Kidney (tissue), 14 donors: ENCODE results near the gene DDX46. TPM values are rescaled to one million over a fixed set of nuclear protein-coding genes. Genes with fewer than 3 reads are reported as not detected.

Experiments
- DNase-seq, 5 donors: peaks; one replicate each; pipeline ENCODE4 v3.0.0-alpha.2; 2013 to 2020
- FAIRE-seq: peaks from 2 replicates; lab custom pipeline; 2012; peaks lifted over from hg19 to GRCh38; lab: Jason Lieb, UNC
- H3K27ac ChIP-seq, 2 donors: one replicate each; pipeline ENCODE4 v1.7.0; 2013; ENCODE audit warnings: low read depth in 2 of 2, low read length in 2 of 2, inconsistent platforms in 1 of 2
- H3K27me3 ChIP-seq: one replicate; pipeline ENCODE4 v1.7.1; 2013; ENCODE audit warnings: low read length, inconsistent platforms; ENCODE audit not compliant: control insufficient read depth, insufficient read depth
- H3K36me3 ChIP-seq, 3 donors: one replicate each; pipeline versions ENCODE4 v1.7.0 to v1.7.1; 2013; ENCODE audit warnings: low read length in 3 of 3, control low read depth in 1 of 3, inconsistent platforms in 1 of 3; ENCODE audit not compliant: insufficient read depth in 3 of 3, control insufficient read depth in 2 of 3
- H3K4me1 ChIP-seq, 3 donors: one replicate each; pipeline versions ENCODE4 v1.7.0 to v1.7.1; 2013; ENCODE audit warnings: low read length in 3 of 3, inconsistent platforms in 1 of 3, low read depth in 1 of 3; ENCODE audit not compliant: control insufficient read depth in 2 of 3, insufficient read depth in 2 of 3
- H3K4me3 ChIP-seq, 3 donors: one replicate each; pipeline versions ENCODE4 v1.7.0 to v1.8.1; 2013; ENCODE audit warnings: low read length in 3 of 3, control low read depth in 1 of 3, inconsistent platforms in 1 of 3
- H3K9ac ChIP-seq, 3 donors: one replicate each; pipeline versions ENCODE4 v1.7.0 to v1.7.1; 2013; ENCODE audit warnings: low read length in 3 of 3, control low read depth in 1 of 3, inconsistent platforms in 1 of 3
- H3K9me3 ChIP-seq, 3 donors: one replicate each; pipeline versions ENCODE4 v1.7.0 to v1.7.1; 2013; ENCODE audit warnings: low read length in 3 of 3, control low read depth in 1 of 3, inconsistent platforms in 1 of 3; ENCODE audit not compliant: control insufficient read depth in 2 of 3, insufficient read depth in 1 of 3
- intact Hi-C: fragments of 100-400 bp; cut with DNase I; formaldehyde crosslinking; loops from one replicate; pipeline ENCODE4 v1.11.1; 2022
- polyA plus RNA-seq: library from polyadenylated mRNA; stranded (reverse); fragments of 350-450 nt; fragmentation: Illumina TruSeq; extraction: RNeasy Lipid Tissue Mini Kit (QIAGEN cat#74804); gene quantifications from one replicate; pipeline ENCODE4 v1.2.3, GENCODE V29; 2014; ENCODE audit warnings: low read depth, low replicate concordance; ENCODE audit not compliant: insufficient read depth
- total RNA-seq: library from RNA; stranded (reverse); fragmentation: NEBNext Ultra II Directional; extraction: Animal tissue kit (Norgen Biotek cat#: 25700); gene quantifications from one replicate; pipeline ENCODE4 v1.2.1, GENCODE V29; 2021
- TF ChIP-seq, protein P1 (sequence below): IDR thresholded peaks from 3 replicates; pipeline ENCODE4 v1.5.1; 2012; ENCODE audit warnings: mild to moderate bottlenecking, moderate library complexity, borderline replicate concordance; ENCODE audit not compliant: insufficient read depth; ENCODE audit errors: extremely low read depth
- donor health status: control.
- donor health status: control.
- donor health status: control.
- donor health status: control.
- donor health status: control.
- donor health status: DM: yes; HTN: yes; CAD: no.
- donor health status: Normal renal cell carcinoma (clear cell type).

The DDX46 gene
- total and polyA plus RNA-seq, 2 donors from 2014 or later, result 11.3 to 39.7 TPM

DNA sequence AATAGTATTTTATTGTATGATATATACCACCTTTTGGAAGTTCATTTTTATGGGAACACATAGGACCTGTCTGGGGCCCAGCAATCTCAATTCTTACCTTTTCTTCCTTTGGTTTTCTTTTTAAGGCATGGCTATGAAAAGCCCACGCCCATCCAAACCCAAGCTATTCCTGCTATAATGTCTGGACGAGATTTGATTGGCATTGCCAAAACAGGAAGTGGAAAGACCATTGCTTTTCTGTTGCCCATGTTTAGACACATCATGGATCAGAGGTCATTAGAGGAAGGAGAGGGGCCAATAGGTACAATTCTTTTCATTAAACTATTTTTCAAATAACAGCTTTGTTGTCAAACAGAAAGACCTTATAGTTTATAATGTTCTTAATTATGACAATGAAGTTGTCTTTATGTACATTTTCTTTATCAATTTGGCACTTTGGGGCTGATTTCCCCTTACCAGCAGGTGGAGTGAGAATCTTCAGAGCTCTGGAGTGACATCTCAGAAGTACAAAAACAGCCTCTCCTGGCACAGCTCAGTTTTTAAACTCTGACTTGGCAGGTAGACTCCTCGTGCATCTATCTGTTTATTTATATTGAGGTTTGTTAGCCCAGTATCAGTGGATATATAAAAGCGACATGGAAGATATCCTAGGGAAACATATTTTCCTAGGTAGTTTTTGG lies 25.8 kb downstream of the DDX46 start:
- no peaks in the 10 kb centered on the region for H3K9me3 ChIP-seq
- H3K27ac ChIP-seq, result no peak overlapping the region
- no peak overlapping the region for H3K9ac ChIP-seq
- TF ChIP-seq, protein P1, sequence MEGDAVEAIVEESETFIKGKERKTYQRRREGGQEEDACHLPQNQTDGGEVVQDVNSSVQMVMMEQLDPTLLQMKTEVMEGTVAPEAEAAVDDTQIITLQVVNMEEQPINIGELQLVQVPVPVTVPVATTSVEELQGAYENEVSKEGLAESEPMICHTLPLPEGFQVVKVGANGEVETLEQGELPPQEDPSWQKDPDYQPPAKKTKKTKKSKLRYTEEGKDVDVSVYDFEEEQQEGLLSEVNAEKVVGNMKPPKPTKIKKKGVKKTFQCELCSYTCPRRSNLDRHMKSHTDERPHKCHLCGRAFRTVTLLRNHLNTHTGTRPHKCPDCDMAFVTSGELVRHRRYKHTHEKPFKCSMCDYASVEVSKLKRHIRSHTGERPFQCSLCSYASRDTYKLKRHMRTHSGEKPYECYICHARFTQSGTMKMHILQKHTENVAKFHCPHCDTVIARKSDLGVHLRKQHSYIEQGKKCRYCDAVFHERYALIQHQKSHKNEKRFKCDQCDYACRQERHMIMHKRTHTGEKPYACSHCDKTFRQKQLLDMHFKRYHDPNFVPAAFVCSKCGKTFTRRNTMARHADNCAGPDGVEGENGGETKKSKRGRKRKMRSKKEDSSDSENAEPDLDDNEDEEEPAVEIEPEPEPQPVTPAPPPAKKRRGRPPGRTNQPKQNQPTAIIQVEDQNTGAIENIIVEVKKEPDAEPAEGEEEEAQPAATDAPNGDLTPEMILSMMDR, result no peak
- peaks cover 0 to 31% (median 21%) of the 10 kb centered on the region in 3 donors for H3K36me3 ChIP-seq
- no peak overlapping the region for H3K4me3 ChIP-seq
- DNase-seq (peak in 1 of 5 donors; percentile 1), FAIRE-seq (no peak)
- intact Hi-C loops, result no loop called here
- H3K4me1 ChIP-seq, result no peaks in the 10 kb centered on the region
- H3K27me3 ChIP-seq, result no peaks in the 10 kb centered on the region

DNA sequence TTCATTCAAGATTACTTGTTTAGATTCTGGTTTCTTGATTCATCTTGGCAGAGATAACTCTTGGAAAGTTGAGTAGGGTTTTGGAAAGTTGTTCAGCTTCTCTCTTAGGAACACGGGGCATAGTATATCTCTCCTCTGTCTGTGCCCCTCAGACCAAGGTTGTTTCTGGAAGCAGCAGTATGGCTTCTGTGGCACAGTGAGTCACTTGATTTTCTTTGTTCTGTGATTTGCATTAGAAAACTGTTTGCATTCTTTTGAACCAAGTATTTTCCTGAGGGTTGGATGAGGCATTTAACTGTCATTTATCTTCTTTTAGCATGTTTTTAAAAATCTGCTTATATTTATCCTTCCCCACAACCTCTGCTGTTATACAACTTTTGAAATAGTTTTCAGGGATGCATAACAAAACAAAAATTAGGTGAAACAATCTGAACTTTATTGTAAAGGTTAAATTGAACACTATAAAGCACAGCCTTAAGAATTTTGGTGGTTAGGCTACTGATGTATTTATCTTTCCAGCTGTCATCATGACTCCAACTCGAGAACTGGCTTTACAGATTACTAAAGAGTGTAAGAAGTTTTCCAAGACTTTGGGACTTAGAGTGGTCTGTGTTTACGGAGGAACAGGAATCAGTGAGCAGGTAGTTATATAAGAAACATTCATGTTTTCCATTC lies 26.5 kb downstream of the DDX46 start:
- Histone ChIP-seq H3K4me1 (no peaks in the 10 kb centered on the region), H3K27ac (no peak overlapping the region), H3K9ac (no peak overlapping the region), H3K9me3 (no peaks in the 10 kb centered on the region), H3K36me3 (peaks cover 3 to 35% (median 26%) of the 10 kb centered on the region in 3 donors), H3K4me3 (no peak overlapping the region), H3K27me3 (no peaks in the 10 kb centered on the region)
- DNase-seq, result no peak
- intact Hi-C loops, result no loop called here
- TF ChIP-seq, protein P1, result no peak
- FAIRE-seq, result no peak

DNA sequence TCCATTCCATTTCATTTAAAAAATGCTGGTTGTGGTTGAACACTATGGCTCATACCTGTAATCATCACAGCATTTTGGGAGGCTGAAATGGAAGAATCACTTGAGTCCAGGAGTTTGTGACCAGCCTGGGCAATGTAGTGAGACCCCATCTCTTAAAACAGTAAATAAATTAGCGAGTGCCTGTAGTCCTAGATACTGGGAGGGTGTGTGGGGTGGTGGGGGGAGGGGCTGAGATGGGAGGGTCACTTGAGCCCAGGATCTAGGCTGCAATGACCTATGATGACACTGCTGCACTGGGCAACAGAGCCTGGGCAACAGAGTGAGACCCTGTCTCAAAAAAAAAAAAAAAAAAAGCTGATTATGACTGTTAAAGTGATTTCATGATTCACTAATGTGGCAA lies 29.1 kb downstream of the DDX46 start:
- no peak for FAIRE-seq
- H3K36me3 ChIP-seq, result peaks cover 5 to 39% (median 35%) of the 10 kb centered on the region in 3 donors
- no peak overlapping the region for H3K4me3 ChIP-seq
- TF ChIP-seq, protein P1, result no peak
- no peaks in the 10 kb centered on the region for H3K27me3 ChIP-seq
- H3K4me1 ChIP-seq, result no peaks in the 10 kb centered on the region
- no peak for DNase-seq
- no peak overlapping the region for H3K9ac ChIP-seq
- H3K27ac ChIP-seq, result no peak overlapping the region
- intact Hi-C loops, result no loop called here
- no peaks in the 10 kb centered on the region for H3K9me3 ChIP-seq
